ENCODE data around the gene GPR3. TPM values are rescaled to one million over a fixed set of nuclear protein-coding genes. Genes with fewer than 3 reads are reported as not detected.
"Not testable (repeated sequence)": the region's sequence is repeated elsewhere in the genome, so short reads cannot be mapped to it uniquely, and the experiment has no call there.

GPR3 gene
- total and polyA plus RNA-seq, 10 of the 15 experiments (the other 5 are each of a cell fraction or from before 2014, with no cell fraction given), result 0.33 to 1.4 (median 0.63) TPM; not detected in 3

- TF ChIP-seq KDM1A (IDR thresholded peaks at IDR 0.05; ENCODE audit: borderline replicate concordance), result no peak
Observed at GRCh38 chr1:27405074-27405473, 12.7 kb downstream of the GPR3 start (continued).

GRCh38 chr1:27405598-27406361 is 13.4 kb downstream of the GPR3 start:
- H4K20me1 ChIP-seq (ENCODE audit: control insufficient read depth, insufficient read depth); H3K79me2 ChIP-seq (ENCODE audit: control insufficient read depth, insufficient read depth, low read length); FAIRE-seq; H3K9me3 ChIP-seq (replicated peaks; ENCODE audit: control insufficient read depth, insufficient read depth, low read length); H3K9ac ChIP-seq (ENCODE audit: control insufficient read depth, insufficient read depth, low read length); H2AFZ ChIP-seq (ENCODE audit: control insufficient read depth, low read depth, low read length); BruUV-seq (replicated peaks); H3K4me3 ChIP-seq; H3K4me2 ChIP-seq (ENCODE audit: control insufficient read depth, insufficient read depth); H3K27ac ChIP-seq (ENCODE audit: control insufficient read depth, insufficient read depth); POLR2A ChIA-PET; SMC1A ChIA-PET (ENCODE audit: uncharacterized antibody, unreplicated experiment); intact Hi-C loops (cut with micrococcal nuclease; ENCODE audit: unreplicated experiment); in situ Hi-C loops (cut with MboI); ATAC-seq; DNase-seq (ENCODE audit: low read depth, low spot score); H3K27me3 ChIP-seq (replicated peaks in 1 of 2; ENCODE audit: control insufficient read depth in 2 of 2, insufficient read depth in 2 of 2, low read length in 1 of 2): not testable (repeated sequence)
- H3K36me3 ChIP-seq (ENCODE audit: control insufficient read depth in 2 of 2, insufficient read depth in 2 of 2, low read length in 1 of 2), result peaks cover 16 to 20% of the 10 kb centered on the region in 2 experiments
- ChIA-PET RAD21 (ENCODE audit: unreplicated experiment) (interaction anchor here (1.4 kb wide), 1 partner anchor 59 kb away, joined by 3 read pairs; no protein-coding TSS in a partner anchor), CTCF (interaction anchor here (0.7 to 13.5 kb wide), 5 partner anchors 10 to 201 kb away, joined by 3 to 133 read pairs (median 4); partner anchors contain the start of gene AHDC1)
- H3K4me1 ChIP-seq (ENCODE audit: control insufficient read depth, insufficient read depth, low read length), result peaks cover 20% of the 10 kb centered on the region
- WGBS (ENCODE audit: insufficient coverage, insufficient replicate concordance, low lambda C conversion rate, missing lambda C conversion rate), result 93% methylated on average over 18 of the region's 18 CpGs

- WGBS (ENCODE audit: insufficient coverage, insufficient replicate concordance, low lambda C conversion rate, missing lambda C conversion rate), result 92% methylated on average over 4 of the region's 4 CpGs
- ChIA-PET POLR2A (no interaction called here), CTCF (interaction anchor here (0.9 to 1.1 kb wide), 3 partner anchors 11 to 105 kb away, joined by 3 to 4 read pairs (median 3); no protein-coding TSS in a partner anchor), RAD21 (ENCODE audit: unreplicated experiment) (interaction anchor here (1.4 kb wide), 1 partner anchor 59 kb away, joined by 3 read pairs; no protein-coding TSS in a partner anchor), SMC1A (ENCODE audit: uncharacterized antibody, unreplicated experiment) (no interaction called here)
- ATAC-seq (no peak), FAIRE-seq (no peak), DNase-seq (ENCODE audit: low read depth, low spot score) (no peak)
- H3K9ac ChIP-seq (ENCODE audit: control insufficient read depth, insufficient read depth, low read length), result no peak overlapping the region
- H3K27ac ChIP-seq (ENCODE audit: control insufficient read depth, insufficient read depth), result no peak overlapping the region
- H3K9me3 ChIP-seq (replicated peaks; ENCODE audit: control insufficient read depth, insufficient read depth, low read length), result no peaks in the 10 kb centered on the region
- no peaks in the 10 kb centered on the region for H3K27me3 ChIP-seq (replicated peaks in 1 of 2; ENCODE audit: control insufficient read depth in 2 of 2, insufficient read depth in 2 of 2, low read length in 1 of 2)
- H3K4me3 ChIP-seq, result no peak overlapping the region
- TF ChIP-seq POLR2A (IDR thresholded peaks at IDR 0.05; ENCODE audit: low read depth, low read length) (0 out of 2 replicates have a peak, but pooled peaks have one; percentile 21), TBL1XR1 (IDR thresholded peaks at IDR 0.05; ENCODE audit: low read depth, low read length) (no peak), TCF12 (IDR thresholded peaks at IDR 0.05; ENCODE audit: low read depth, low read length) (no peak)
- intact Hi-C loops (cut with micrococcal nuclease; ENCODE audit: unreplicated experiment), result no loop called here
- in situ Hi-C loops (cut with MboI), result no loop called here
- BruUV-seq (replicated peaks), result no TSS peak
- H2AFZ ChIP-seq (ENCODE audit: control insufficient read depth, low read depth, low read length), result no peak overlapping the region
- H3K79me2 ChIP-seq (ENCODE audit: control insufficient read depth, insufficient read depth, low read length), result no peaks in the 10 kb centered on the region
- H4K20me1 ChIP-seq (ENCODE audit: control insufficient read depth, insufficient read depth), result no peaks in the 10 kb centered on the region
- H3K4me1 ChIP-seq (ENCODE audit: control insufficient read depth, insufficient read depth, low read length), result peaks cover 20% of the 10 kb centered on the region
- H3K36me3 ChIP-seq (ENCODE audit: control insufficient read depth in 2 of 2, insufficient read depth in 2 of 2, low read length in 1 of 2), result peaks cover 20 to 23% of the 10 kb centered on the region in 2 experiments
- no peak overlapping the region for H3K4me2 ChIP-seq (ENCODE audit: control insufficient read depth, insufficient read depth)
Observed at GRCh38 chr1:27406362-27406680, 13.9 kb downstream of the GPR3 start.

- H4K20me1 ChIP-seq (ENCODE audit: control insufficient read depth, insufficient read depth); RAD21 ChIA-PET (ENCODE audit: unreplicated experiment); H3K79me2 ChIP-seq (ENCODE audit: control insufficient read depth, insufficient read depth, low read length); intact Hi-C loops (cut with micrococcal nuclease; ENCODE audit: unreplicated experiment); BruUV-seq (replicated peaks); H3K27me3 ChIP-seq (replicated peaks in 1 of 2; ENCODE audit: control insufficient read depth in 2 of 2, insufficient read depth in 2 of 2, low read length in 1 of 2); ATAC-seq; H3K4me2 ChIP-seq (ENCODE audit: control insufficient read depth, insufficient read depth); DNase-seq (ENCODE audit: low read depth, low spot score); H3K9ac ChIP-seq (ENCODE audit: control insufficient read depth, insufficient read depth, low read length); H3K4me3 ChIP-seq; in situ Hi-C loops (cut with MboI); H2AFZ ChIP-seq (ENCODE audit: control insufficient read depth, low read depth, low read length); H3K9me3 ChIP-seq (replicated peaks; ENCODE audit: control insufficient read depth, insufficient read depth, low read length); POLR2A ChIA-PET; FAIRE-seq; SMC1A ChIA-PET (ENCODE audit: uncharacterized antibody, unreplicated experiment); H3K27ac ChIP-seq (ENCODE audit: control insufficient read depth, insufficient read depth): not testable (repeated sequence)
- 45% methylated on average over 2 of the region's 2 CpGs for WGBS (ENCODE audit: insufficient coverage, insufficient replicate concordance, low lambda C conversion rate, missing lambda C conversion rate)
- CTCF ChIA-PET, result interaction anchor here (0.9 to 1.1 kb wide), 2 partner anchors 12 to 105 kb away, joined by 3 to 4 read pairs; no protein-coding TSS in a partner anchor
- peaks cover 20% of the 10 kb centered on the region for H3K4me1 ChIP-seq (ENCODE audit: control insufficient read depth, insufficient read depth, low read length)
- H3K36me3 ChIP-seq (ENCODE audit: control insufficient read depth in 2 of 2, insufficient read depth in 2 of 2, low read length in 1 of 2), result peaks cover 20 to 23% of the 10 kb centered on the region in 2 experiments
Observed at GRCh38 chr1:27406791-27407190, 14.4 kb downstream of the GPR3 start.
